HepG2 (cell line): ENCODE results near the gene NDOR1. TPM values are rescaled to one million over a fixed set of nuclear protein-coding genes. Genes with fewer than 3 reads are reported as not detected.

Experiments used
- ARID5B ChIP-seq: IDR thresholded peaks from 2 replicates; pipeline ENCODE4 v1.4.0; 2020; ENCODE audit warnings: mild to moderate bottlenecking, missing genetic modification reagents
- ARNT2 ChIP-seq: sonication (generic); formaldehyde crosslinking; IDR thresholded peaks from 2 replicates; pipeline ENCODE4 v1.8.0; 2022; ENCODE audit warnings: mild to moderate bottlenecking, low read depth, missing genetic modification reagents, moderate library complexity
- CSRNP1 ChIP-seq: sonication (generic); formaldehyde crosslinking; IDR thresholded peaks from 2 replicates; pipeline ENCODE4 v1.8.1; 2023; ENCODE audit warnings: mild to moderate bottlenecking, missing genetic modification reagents
- HOXD1 ChIP-seq: sonication (generic); formaldehyde crosslinking; IDR thresholded peaks from 2 replicates; pipeline ENCODE4 v1.5.0; 2020; ENCODE audit warnings: missing genetic modification reagents
- LCORL ChIP-seq, 2 experiments: fragments of 450-650 bp in 1 of 2; sonication (generic) in 1 of 2; formaldehyde crosslinking in 1 of 2; IDR thresholded peaks; 2 replicates each; pipeline versions ENCODE4 v1.5.0 to v1.6.1; 2017 to 2020; ENCODE audit warnings: antibody characterized with exemption in 1 of 2, missing genetic modification reagents in 1 of 2
- NONO ChIP-seq, 2 experiments: fragments of 450-650 bp in 1 of 2; sonication (generic) in 1 of 2; formaldehyde crosslinking in 1 of 2; IDR thresholded peaks in 1 of 2; conservative IDR thresholded peaks in 1 of 2; 2 replicates each; pipeline versions ENCODE4 v1.6.1 to v1.8.0; 2017 to 2022; ENCODE audit warnings: mild to moderate bottlenecking in 1 of 2, missing genetic modification reagents in 1 of 2, moderate library complexity in 1 of 2
- PITX1 ChIP-seq: sonication (generic); formaldehyde crosslinking; IDR thresholded peaks from 2 replicates; pipeline ENCODE4 v1.5.1; 2020; ENCODE audit warnings: mild to moderate bottlenecking, missing genetic modification reagents
- SCMH1 ChIP-seq: sonication (generic); formaldehyde crosslinking; IDR thresholded peaks from 2 replicates; pipeline ENCODE4 v1.9.0; 2021; ENCODE audit warnings: missing genetic modification reagents, mild to moderate bottlenecking, borderline replicate concordance
- SOX6 ChIP-seq, 2 experiments: fragments of 450-650 bp in 1 of 2; sonication (generic) in 1 of 2; formaldehyde crosslinking in 1 of 2; IDR thresholded peaks; 2 replicates each; pipeline versions ENCODE4 v1.4.0 to v1.6.1; 2017 to 2020; ENCODE audit warnings: antibody characterized with exemption in 1 of 2, mild to moderate bottlenecking in 1 of 2, missing genetic modification reagents in 1 of 2
- YY1 ChIP-seq: IDR thresholded peaks from 2 replicates; pipeline ENCODE4 v1.6.1; 2011; ENCODE audit warnings: low read length, low read depth, moderate library complexity, mild to moderate bottlenecking; ENCODE audit not compliant: insufficient read depth, insufficient replicate concordance
- ZNF570 ChIP-seq: sonication (generic); formaldehyde crosslinking; IDR thresholded peaks from 2 replicates; pipeline ENCODE4 v1.4.0; 2020; ENCODE audit warnings: mild to moderate bottlenecking, missing genetic modification reagents, borderline replicate concordance
- ZNF784 ChIP-seq: sonication (generic); formaldehyde crosslinking; IDR thresholded peaks from 2 replicates; pipeline ENCODE4 v1.5.1; 2020; ENCODE audit warnings: missing genetic modification reagents, mild to moderate bottlenecking, borderline replicate concordance
- polyA plus RNA-seq, 8 experiments: library from polyadenylated mRNA; depleted of rRNA in 3 of 8; stranded (reverse) in 7 of 8; unstranded in 1 of 8; fragments of >200 nt; fragmentation: Illumina TruSeq in 4 of 8; extraction: Trizol in 4 of 8; gene quantifications; 2 replicates each; pipeline versions ENCODE4 v1.2.1 to v1.2.3, GENCODE V29; 2011 to 2016; ENCODE audit warnings: low read depth in 4 of 8, missing spikeins in 1 of 8, mixed read lengths in 1 of 8; ENCODE audit not compliant: insufficient read depth in 1 of 8
- total RNA-seq, 5 experiments: library from RNA; depleted of rRNA; stranded (reverse); fragments of >200 nt; fragmentation: Illumina TruSeq; extraction: Trizol; gene quantifications; 2 replicates each; pipeline ENCODE4 v1.2.3, GENCODE V29; 2016; ENCODE audit warnings: low read depth in 1 of 5
- TF ChIP-seq, protein P1 (sequence below): sonication (generic); formaldehyde crosslinking; conservative IDR thresholded peaks from 2 replicates; pipeline ENCODE4 v1.8.0; 2022; ENCODE audit warnings: mild to moderate bottlenecking, moderate library complexity, missing genetic modification reagents
- TF ChIP-seq, protein P2 (sequence below): sonication (generic); formaldehyde crosslinking; IDR thresholded peaks from 2 replicates; pipeline ENCODE4 v1.4.0; 2020; ENCODE audit warnings: missing genetic modification reagents
- TF ChIP-seq, protein P3 (sequence below): sonication (generic); formaldehyde crosslinking; IDR thresholded peaks from 2 replicates; pipeline ENCODE4 v1.4.0; 2020; ENCODE audit warnings: missing genetic modification reagents, borderline replicate concordance

NDOR1 gene
- total and polyA plus RNA-seq, 2 of the 13 experiments (the other 11 are each of a cell fraction or from before 2014, with no cell fraction given) = 3.6 to 8.7 TPM

GRCh38 chr9:137221506-137222111, 16.1 kb downstream of the NDOR1 start (continued):
- TF ChIP-seq, protein P1, sequence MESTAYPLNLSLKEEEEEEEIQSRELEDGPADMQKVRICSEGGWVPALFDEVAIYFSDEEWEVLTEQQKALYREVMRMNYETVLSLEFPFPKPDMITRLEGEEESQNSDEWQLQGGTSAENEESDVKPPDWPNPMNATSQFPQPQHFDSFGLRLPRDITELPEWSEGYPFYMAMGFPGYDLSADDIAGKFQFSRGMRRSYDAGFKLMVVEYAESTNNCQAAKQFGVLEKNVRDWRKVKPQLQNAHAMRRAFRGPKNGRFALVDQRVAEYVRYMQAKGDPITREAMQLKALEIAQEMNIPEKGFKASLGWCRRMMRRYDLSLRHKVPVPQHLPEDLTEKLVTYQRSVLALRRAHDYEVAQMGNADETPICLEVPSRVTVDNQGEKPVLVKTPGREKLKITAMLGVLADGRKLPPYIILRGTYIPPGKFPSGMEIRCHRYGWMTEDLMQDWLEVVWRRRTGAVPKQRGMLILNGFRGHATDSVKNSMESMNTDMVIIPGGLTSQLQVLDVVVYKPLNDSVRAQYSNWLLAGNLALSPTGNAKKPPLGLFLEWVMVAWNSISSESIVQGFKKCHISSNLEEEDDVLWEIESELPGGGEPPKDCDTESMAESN = 0 out of 2 replicates have a peak, but pooled peaks have one; percentile 17
- TF ChIP-seq YY1 (peak; percentile 24), LCORL (IDR thresholded peaks at IDR 0.05) (no peak), LCORL (CRISPR knock-in tag; IDR thresholded peaks at IDR 0.05) (peak; percentile 29; the same call in 1 of the 2 replicates), PITX1 (CRISPR knock-in tag) (0 out of 2 replicates have a peak, but pooled peaks have one; percentile 27), HOXD1 (CRISPR knock-in tag) (peak; percentile 61; the same call in 1 of the 2 replicates), ZNF570 (CRISPR knock-in tag) (no peak), ARNT2 (CRISPR knock-in tag) (peak; percentile 24; the same call in 1 of the 2 replicates), ZNF784 (CRISPR knock-in tag) (no peak), NONO (IDR thresholded peaks at IDR 0.05) (no peak), NONO (CRISPR knock-in tag; conservative IDR thresholded peaks at IDR 0.05) (0 out of 2 replicates have a peak, but pooled peaks have one; percentile 23), SCMH1 (CRISPR knock-in tag) (no peak), CSRNP1 (CRISPR knock-in tag) (0 out of 2 replicates have a peak, but pooled peaks have one; percentile 38), ARID5B (CRISPR knock-in tag) (peak; percentile 16; the same call in 1 of the 2 replicates), SOX6 (IDR thresholded peaks at IDR 0.05) (no peak), SOX6 (CRISPR knock-in tag; IDR thresholded peaks at IDR 0.05) (peak; percentile 59)
- TF ChIP-seq, protein P2, sequence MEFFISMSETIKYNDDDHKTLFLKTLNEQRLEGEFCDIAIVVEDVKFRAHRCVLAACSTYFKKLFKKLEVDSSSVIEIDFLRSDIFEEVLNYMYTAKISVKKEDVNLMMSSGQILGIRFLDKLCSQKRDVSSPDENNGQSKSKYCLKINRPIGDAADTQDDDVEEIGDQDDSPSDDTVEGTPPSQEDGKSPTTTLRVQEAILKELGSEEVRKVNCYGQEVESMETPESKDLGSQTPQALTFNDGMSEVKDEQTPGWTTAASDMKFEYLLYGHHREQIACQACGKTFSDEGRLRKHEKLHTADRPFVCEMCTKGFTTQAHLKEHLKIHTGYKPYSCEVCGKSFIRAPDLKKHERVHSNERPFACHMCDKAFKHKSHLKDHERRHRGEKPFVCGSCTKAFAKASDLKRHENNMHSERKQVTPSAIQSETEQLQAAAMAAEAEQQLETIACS (CRISPR knock-in tag) = 0 out of 2 replicates have a peak, but pooled peaks have one; percentile 2
- TF ChIP-seq, protein P3, sequence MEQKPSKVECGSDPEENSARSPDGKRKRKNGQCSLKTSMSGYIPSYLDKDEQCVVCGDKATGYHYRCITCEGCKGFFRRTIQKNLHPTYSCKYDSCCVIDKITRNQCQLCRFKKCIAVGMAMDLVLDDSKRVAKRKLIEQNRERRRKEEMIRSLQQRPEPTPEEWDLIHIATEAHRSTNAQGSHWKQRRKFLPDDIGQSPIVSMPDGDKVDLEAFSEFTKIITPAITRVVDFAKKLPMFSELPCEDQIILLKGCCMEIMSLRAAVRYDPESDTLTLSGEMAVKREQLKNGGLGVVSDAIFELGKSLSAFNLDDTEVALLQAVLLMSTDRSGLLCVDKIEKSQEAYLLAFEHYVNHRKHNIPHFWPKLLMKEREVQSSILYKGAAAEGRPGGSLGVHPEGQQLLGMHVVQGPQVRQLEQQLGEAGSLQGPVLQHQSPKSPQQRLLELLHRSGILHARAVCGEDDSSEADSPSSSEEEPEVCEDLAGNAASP = peak; percentile 43; the same call in 1 of the 2 replicates
